ENCODE measurements around the gene OPN1SW.

The OPN1SW gene

DNA sequence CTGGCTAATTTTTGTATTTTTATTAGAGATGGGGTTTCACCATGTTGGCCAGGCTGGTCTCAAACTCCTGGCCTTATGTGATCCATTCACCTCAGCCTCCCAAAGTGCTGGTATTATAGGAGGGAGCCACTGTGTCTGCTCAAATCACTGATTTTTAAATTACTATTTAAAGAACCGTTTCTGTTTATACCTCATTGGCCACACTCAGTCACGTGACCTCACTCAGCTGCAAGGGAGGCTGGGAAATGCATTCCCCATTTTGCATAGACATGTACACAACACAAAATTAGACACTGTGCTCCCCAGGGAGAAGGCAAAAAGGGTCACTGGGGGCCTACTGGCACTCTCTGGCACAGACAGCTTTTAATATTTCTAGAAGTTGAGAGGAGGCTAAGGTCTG is 50.1 kb downstream of the OPN1SW start:
- Histone ChIP-seq H3K27me3 (ENCODE audit: control insufficient read depth, insufficient read depth, low read length) (no peaks in the 10 kb centered on the region), H3K4me3 (ENCODE audit: low read depth, low read length) (no peak overlapping the region), H3K9ac (ENCODE audit: low read depth, low read length) (no peak overlapping the region), H3K9me3 (ENCODE audit: control insufficient read depth, insufficient read depth, low read length) (no peaks in the 10 kb centered on the region), H3K4me1 (ENCODE audit: control insufficient read depth, insufficient read depth, low read length) (no peaks in the 10 kb centered on the region), H3K36me3 (ENCODE audit: control insufficient read depth, insufficient read depth, low read length) (no peaks in the 10 kb centered on the region)

DNA sequence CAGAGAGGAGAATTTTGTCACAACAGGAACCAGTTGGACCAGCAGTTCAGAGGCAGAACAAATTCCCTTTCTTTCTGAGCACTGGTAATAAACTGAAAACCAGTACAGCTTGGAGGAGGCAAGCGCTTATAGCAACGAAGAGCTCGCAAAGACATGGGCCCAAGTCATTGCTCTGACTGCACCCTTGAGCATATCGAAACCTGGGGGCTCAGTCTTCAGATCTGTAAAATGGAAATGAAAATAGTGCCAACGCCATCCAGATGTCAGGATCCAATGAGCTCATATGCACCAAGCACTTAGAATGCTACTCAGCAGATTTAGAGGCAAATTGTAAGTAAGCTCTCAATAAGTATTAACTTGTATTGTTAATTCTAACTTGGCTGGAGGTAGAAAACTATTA is 50.9 kb downstream of the OPN1SW start:
- Histone ChIP-seq H3K9me3 (ENCODE audit: control insufficient read depth, insufficient read depth, low read length) (no peaks in the 10 kb centered on the region), H3K4me3 (ENCODE audit: low read depth, low read length) (no peak overlapping the region), H3K27me3 (ENCODE audit: control insufficient read depth, insufficient read depth, low read length) (no peaks in the 10 kb centered on the region), H3K4me1 (ENCODE audit: control insufficient read depth, insufficient read depth, low read length) (no peaks in the 10 kb centered on the region), H3K9ac (ENCODE audit: low read depth, low read length) (no peak overlapping the region), H3K36me3 (ENCODE audit: control insufficient read depth, insufficient read depth, low read length) (no peaks in the 10 kb centered on the region)

Data from iPS-15b (cell line).